ENCODE measurements around the gene LRRN4. TPM values are rescaled to one million over a fixed set of nuclear protein-coding genes. Genes with fewer than 3 reads are reported as not detected.

Gene LRRN4
- total RNA-seq, 1 donor from 2014 or later, result 0.13 TPM

DNA sequence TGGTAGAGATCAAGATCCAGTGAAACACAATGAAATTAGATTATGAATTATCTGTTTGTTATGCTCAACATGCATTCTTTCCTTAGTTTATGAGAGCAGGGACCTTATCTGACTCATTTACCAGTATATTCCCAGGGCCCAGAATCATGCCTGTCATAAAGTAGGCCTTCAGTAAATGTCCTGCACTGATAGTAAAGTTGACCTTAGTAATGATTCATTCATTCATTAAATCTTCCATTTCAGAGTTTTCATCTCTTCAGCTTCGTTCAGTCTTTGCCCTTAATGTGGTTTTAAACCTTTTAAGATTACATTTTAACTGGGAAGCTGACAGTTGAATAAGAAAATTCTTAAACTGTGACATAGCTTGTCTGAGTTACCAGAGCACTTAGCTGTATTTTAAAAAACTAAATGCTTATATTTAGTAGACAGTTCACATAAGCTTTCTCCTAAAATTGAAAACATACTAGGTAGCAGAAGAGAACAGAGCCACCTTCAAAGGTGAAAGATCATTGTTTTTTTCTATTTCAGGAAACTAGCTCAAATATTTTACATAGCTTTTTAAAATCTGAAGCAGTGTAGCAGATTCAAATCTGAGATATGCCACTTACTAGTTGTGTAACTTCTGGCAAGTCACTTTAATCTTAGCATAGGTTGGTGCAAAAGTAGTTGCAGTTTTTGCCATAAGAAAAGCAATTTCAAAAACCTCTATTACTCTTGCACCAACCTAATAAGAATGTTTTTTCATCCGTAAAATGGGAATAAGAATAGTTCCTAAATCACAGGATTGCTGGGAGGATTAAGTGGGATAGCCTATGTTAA is 62.0 kb downstream of the LRRN4 start:
- TF ChIP-seq, protein P1, sequence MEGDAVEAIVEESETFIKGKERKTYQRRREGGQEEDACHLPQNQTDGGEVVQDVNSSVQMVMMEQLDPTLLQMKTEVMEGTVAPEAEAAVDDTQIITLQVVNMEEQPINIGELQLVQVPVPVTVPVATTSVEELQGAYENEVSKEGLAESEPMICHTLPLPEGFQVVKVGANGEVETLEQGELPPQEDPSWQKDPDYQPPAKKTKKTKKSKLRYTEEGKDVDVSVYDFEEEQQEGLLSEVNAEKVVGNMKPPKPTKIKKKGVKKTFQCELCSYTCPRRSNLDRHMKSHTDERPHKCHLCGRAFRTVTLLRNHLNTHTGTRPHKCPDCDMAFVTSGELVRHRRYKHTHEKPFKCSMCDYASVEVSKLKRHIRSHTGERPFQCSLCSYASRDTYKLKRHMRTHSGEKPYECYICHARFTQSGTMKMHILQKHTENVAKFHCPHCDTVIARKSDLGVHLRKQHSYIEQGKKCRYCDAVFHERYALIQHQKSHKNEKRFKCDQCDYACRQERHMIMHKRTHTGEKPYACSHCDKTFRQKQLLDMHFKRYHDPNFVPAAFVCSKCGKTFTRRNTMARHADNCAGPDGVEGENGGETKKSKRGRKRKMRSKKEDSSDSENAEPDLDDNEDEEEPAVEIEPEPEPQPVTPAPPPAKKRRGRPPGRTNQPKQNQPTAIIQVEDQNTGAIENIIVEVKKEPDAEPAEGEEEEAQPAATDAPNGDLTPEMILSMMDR (IDR thresholded peaks at IDR 0.05; ENCODE audit: unreplicated experiment), result no peak
- Mint-ChIP-seq H3K9me3 (ENCODE audit: unreplicated experiment) (no peaks in the 10 kb centered on the region), H3K4me3 (ENCODE audit: unreplicated experiment) (no peak overlapping the region), H3K4me1 (ENCODE audit: unreplicated experiment) (no peaks in the 10 kb centered on the region), H3K27ac (ENCODE audit: unreplicated experiment) (no peak overlapping the region), H3K27me3 (ENCODE audit: unreplicated experiment) (no peaks in the 10 kb centered on the region), H3K36me3 (ENCODE audit: low read depth, unreplicated experiment) (no peaks in the 10 kb centered on the region)
- no peak for DNase-seq (ENCODE audit: low spot score)

DNA sequence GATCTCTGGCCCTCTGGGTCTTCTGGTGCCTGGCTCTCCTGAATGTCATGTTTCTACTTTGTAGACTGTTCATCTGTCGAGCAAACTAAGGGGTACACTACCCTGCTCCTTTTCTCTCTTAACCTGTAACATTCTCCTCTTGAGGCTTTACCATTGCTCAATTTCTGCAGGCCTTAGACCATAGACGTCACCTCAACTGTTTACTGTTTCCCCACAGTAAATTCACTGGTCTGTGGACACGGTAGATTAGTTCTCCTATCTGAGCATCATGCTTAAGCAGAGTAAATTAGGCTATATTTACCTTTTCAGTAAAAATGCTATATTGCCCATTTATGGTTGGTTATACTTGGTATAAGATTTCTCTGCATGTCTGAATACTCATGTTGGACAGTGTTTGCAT is 62.9 kb downstream of the LRRN4 start:
- no peak for DNase-seq (ENCODE audit: low spot score)
- no peak overlapping the region for H3K4me3 Mint-ChIP-seq (ENCODE audit: unreplicated experiment)
- no peaks in the 10 kb centered on the region for H3K27me3 Mint-ChIP-seq (ENCODE audit: unreplicated experiment)
- TF ChIP-seq, protein P1 (IDR thresholded peaks at IDR 0.05; ENCODE audit: unreplicated experiment), result no peak
- H3K36me3 Mint-ChIP-seq (ENCODE audit: low read depth, unreplicated experiment), result no peaks in the 10 kb centered on the region
- no peak overlapping the region for H3K27ac Mint-ChIP-seq (ENCODE audit: unreplicated experiment)
- H3K9me3 Mint-ChIP-seq (ENCODE audit: unreplicated experiment), result no peaks in the 10 kb centered on the region
- no peaks in the 10 kb centered on the region for H3K4me1 Mint-ChIP-seq (ENCODE audit: unreplicated experiment)

Other genes starting within 250 kb of the LRRN4 start
- gene CHGB, start 142.6 kb downstream of the LRRN4 start, total RNA-seq (ENCODE audit: unreplicated experiment), result 0.72 TPM
- gene TRMT6, start 103.5 kb downstream of the LRRN4 start, total RNA-seq (ENCODE audit: unreplicated experiment), result 11.8 TPM
- 8.2 TPM for gene MCM8, start 103.4 kb downstream of the LRRN4 start, total RNA-seq (ENCODE audit: unreplicated experiment)
- 29.1 TPM for gene CRLS1, start 47.9 kb downstream of the LRRN4 start, total RNA-seq (ENCODE audit: unreplicated experiment)
- gene FERMT1, start 69.0 kb upstream of the LRRN4 start, total RNA-seq (ENCODE audit: unreplicated experiment), result 0.62 TPM